ENCODE results near the gene RANBP3L.
"Not testable (repeated sequence)": the region's sequence is repeated elsewhere in the genome, so short reads cannot be mapped to it uniquely, and the experiment has no call there.

RANBP3L gene

GRCh38 chr5:36205329-36205728, 96.4 kb downstream of the RANBP3L start:
- H3K4me3 ChIP-seq (ENCODE audit: low read depth, low read length): no peak overlapping the region
- no peak for DNase-seq (ENCODE audit: low read depth)
- TF ChIP-seq, protein P1, sequence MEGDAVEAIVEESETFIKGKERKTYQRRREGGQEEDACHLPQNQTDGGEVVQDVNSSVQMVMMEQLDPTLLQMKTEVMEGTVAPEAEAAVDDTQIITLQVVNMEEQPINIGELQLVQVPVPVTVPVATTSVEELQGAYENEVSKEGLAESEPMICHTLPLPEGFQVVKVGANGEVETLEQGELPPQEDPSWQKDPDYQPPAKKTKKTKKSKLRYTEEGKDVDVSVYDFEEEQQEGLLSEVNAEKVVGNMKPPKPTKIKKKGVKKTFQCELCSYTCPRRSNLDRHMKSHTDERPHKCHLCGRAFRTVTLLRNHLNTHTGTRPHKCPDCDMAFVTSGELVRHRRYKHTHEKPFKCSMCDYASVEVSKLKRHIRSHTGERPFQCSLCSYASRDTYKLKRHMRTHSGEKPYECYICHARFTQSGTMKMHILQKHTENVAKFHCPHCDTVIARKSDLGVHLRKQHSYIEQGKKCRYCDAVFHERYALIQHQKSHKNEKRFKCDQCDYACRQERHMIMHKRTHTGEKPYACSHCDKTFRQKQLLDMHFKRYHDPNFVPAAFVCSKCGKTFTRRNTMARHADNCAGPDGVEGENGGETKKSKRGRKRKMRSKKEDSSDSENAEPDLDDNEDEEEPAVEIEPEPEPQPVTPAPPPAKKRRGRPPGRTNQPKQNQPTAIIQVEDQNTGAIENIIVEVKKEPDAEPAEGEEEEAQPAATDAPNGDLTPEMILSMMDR (IDR thresholded peaks at IDR 0.05; ENCODE audit: control insufficient read depth, extremely low read depth, insufficient read depth): no peak

- TF ChIP-seq, protein P1 (IDR thresholded peaks at IDR 0.05; ENCODE audit: control insufficient read depth, extremely low read depth, insufficient read depth): no peak
- H3K4me3 ChIP-seq (ENCODE audit: low read depth, low read length): no peak overlapping the region
- DNase-seq (ENCODE audit: low read depth): no peak
These were observed 99.2 kb downstream of the RANBP3L start for GRCh38 chr5:36202521-36202961.

GRCh38 chr5:36200513-36200912, 101.2 kb downstream of the RANBP3L start:
- no peak overlapping the region for H3K4me3 ChIP-seq (ENCODE audit: low read depth, low read length)
- DNase-seq (ENCODE audit: low read depth): no peak
- TF ChIP-seq, protein P1 (IDR thresholded peaks at IDR 0.05; ENCODE audit: control insufficient read depth, extremely low read depth, insufficient read depth): no peak

DNA sequence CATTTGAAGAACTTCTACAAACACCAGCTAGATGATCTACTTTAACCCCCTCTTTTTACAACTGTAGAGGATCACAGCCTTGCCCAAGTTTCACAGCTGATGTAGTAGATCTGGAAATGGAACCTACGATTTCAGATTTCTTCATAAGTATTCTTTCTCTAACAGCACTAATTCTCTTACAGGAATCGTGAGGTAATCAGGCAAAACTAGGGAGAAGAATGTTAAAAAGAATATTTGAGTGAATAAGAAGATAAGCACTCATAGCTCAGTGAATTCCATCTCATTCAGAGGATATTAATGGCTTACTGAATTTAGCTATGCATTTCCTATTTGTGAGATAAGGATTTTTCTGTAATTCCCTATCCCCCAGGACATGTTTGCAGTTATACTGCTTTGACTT, 102.1 kb downstream of the RANBP3L start:
- TF ChIP-seq, protein P1 (IDR thresholded peaks at IDR 0.05; ENCODE audit: control insufficient read depth, extremely low read depth, insufficient read depth): no peak
- no peak overlapping the region for H3K4me3 ChIP-seq (ENCODE audit: low read depth, low read length)
- DNase-seq (ENCODE audit: low read depth): no peak

DNA sequence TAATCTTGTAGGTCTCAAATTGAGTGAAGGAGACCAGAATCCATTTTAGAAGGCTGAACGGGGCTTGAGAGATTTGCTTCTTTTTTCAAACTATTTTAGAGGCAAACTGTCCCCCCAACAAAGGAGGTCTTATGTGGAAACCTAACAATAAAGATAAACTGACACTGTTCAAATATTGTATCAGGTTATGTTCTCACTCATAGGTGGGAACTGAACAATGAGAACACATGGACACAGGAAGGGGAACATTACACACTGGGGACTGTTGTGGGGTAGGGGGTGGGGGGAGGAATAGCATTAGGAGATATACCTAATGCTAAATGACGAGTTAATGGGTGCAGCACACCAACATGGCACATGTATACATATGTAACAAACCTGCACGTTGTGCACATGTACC, 102.9 kb downstream of the RANBP3L start:
- H3K4me3 ChIP-seq (ENCODE audit: low read depth, low read length): not testable (repeated sequence)

More for the DNA sequence above, 102.9 kb downstream of the RANBP3L start:
- DNase-seq (ENCODE audit: low read depth): not testable (repeated sequence)
